Measurements from ENCODE around the gene CDC42BPB.
"Not testable (repeated sequence)": the region's sequence is repeated elsewhere in the genome, so short reads cannot be mapped to it uniquely, and the experiment has no call there.

Gene CDC42BPB

DNA sequence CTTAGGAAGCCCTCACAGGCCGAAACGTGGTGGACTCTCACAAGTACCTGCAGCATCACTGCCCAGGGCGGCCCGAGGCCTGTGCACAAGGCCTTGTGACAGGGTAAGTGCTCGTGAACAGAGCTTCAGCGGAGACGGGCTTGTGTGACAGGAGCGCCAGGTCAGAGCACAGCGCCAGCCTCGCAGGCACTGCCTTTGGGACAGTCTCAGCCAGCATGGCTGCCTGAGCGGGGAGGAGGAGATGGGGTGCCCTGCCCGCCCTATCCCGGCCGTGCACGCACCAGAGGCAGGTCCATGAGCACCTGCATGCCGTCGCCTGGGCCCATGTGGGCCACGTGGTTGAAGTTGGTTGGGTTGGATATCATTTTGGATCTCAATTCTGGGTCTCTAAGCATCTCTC, 118.0 kb downstream of the CDC42BPB start:
- no peak for DNase-seq

DNA sequence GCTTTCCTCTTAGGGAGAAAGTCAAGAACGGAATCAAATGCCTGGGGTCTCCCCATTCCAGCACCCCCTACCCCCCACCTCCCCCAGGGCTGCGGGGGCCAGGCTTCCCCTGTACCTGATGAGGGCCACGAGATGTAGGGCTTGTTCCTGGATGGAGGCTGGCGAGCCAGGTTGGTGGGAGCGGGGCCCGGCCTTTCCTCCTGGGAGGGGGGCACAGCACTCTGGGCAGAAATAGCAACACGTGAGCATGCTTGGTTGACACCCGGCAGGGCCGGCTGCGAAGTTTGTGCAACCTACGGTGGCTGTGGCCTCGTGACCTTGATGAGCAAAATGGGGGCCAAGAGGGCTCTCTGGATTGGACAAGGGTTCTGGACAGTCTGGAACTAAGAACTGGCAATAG, 119.2 kb downstream of the CDC42BPB start:
- no peak for DNase-seq

GRCh38 chr14:102937331-102938175, 119.8 kb downstream of the CDC42BPB start:
- no peak for DNase-seq

GRCh38 chr14:102935756-102936155, 121.6 kb downstream of the CDC42BPB start:
- no peak for DNase-seq

DNA sequence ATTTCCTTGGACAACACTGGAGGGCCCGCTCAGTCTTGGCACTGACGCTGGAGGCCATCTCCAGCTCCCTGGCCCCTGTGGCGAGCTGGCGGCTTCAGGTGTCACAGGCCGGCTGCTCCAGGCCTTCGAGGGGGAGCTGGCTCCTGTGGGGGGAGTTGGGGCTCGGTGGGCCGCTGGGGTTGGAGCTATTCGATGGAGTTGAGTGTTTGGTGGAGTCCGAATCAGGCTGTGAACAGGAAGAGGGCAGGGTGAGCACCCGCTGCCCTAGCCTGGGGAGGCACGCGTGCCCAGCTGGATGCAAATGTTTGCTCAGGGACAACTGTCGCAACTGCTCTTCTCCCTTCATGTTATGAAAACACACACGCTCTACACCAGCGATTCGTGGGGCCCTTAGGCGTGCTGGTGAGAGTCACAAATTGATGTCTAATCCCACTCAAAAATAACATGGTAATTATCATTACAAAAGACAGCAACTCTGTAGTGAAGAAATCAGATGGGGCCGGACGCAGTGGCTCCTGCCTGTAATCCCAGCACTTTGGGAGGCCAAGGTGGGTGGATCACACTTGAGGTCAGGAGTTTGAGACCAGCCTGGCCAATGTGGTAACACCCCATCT, 123.6 kb downstream of the CDC42BPB start:
- DNase-seq = no peak

DNA sequence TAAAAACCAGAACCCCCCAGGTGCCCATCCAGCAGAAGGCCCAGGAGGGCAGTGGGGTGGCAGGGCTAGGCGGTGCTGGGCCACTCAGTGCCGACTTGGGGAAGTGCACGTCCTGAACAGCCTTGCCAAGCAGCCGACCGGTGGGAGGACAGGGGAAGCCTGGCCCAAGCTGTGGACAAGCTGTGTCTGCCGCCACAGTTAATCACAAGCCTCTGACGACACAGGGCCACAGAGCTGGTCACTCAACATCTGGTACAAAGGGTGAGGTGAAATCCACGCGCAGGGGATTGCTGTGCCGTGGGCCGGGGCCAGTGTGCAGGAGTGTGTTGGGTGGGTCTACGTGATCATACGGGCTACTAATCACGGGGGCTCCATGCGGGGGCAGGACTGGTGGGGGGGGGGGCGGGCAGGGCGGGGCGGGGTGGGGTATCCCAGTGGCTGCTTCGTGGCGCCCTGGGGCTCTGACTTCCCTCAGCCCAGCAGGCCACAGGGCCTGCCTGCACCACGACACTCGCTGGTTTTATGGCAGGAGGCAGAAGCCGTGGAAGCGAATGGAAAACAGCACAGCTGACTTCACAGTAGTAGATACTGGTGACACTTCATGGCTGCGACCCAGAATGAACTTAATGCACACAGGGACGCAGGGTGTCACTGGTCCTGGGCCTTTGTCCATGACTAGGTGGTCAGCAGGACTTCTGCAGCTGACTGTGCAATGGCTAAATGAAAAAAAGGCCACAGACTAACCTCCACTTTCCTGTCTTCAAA, 124.7 kb downstream of the CDC42BPB start:
- DNase-seq = no peak

DNA sequence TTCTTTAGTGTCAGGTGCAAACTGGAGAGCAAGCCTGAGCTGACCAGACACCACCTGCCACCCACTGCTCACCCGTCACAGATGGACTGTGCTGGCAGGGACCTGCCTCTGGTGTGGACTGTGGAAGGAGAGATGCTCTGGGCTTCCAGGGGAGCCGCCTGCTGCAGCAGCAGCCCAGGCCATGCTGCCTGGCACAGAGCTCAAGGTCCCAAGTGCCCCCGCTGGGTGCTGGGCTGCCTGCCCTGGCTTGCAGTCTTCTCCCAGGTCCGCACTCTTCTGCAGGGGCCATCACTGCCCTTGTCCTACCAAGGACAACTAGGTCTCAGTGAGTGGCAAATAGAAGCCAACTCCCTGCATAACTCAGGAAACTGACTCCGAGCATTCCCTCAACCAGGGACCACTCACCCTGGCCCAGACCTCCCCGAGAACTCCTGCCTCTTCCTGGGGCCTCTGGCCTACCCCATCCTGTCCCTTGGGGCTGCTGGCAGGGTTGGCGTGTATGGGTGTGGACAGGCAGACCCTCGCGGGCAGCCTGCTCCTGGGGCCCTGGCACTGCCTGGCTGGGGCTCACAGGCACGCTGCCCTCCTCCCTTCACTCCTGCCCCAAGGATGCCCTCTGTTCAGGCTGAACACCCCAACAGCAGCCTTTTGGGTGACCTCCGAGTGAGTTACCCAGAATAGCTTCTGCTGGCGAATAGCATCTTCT, 125.6 kb downstream of the CDC42BPB start:
- no peak for DNase-seq

DNA sequence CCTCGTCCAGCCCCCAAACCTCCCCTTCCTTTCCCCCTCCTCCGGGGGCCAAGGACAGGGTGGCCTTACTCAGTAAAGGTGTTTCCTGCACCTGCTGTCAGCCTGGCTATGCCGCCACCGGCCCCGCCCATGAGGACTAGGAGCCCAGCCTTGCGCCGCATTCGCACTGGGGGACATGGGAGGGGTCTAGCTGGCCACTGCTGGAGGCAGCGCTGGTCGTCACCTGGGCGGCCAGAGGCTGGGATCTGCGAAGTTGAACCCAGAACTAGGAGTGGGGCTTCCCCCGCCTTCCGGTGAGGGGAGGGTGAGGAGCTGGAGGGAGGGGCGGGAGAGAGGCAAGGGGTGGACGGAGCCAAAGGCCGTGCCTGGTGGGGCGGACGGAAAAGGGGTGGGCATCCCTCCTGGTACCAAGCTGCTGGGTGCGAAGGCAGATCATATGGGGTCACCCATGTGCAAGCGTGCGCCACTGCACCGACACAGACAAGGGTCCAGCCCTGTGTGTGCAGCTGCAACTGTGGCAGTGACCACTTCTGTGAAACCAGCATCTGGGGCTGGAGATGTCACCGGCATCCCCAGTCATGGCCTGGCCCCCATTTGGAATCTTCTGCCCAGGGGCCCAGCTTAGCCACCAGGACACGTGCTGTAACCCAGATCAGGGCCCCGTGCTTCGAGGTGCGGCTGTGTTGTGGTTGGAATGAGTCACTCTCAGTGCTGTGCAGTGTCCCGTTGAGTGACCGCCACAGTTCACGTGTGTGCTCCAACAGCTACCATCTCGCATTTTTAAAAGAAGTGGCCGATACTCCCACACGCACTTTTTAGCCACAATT, 126.4 kb downstream of the CDC42BPB start:
- no peak for DNase-seq

DNA sequence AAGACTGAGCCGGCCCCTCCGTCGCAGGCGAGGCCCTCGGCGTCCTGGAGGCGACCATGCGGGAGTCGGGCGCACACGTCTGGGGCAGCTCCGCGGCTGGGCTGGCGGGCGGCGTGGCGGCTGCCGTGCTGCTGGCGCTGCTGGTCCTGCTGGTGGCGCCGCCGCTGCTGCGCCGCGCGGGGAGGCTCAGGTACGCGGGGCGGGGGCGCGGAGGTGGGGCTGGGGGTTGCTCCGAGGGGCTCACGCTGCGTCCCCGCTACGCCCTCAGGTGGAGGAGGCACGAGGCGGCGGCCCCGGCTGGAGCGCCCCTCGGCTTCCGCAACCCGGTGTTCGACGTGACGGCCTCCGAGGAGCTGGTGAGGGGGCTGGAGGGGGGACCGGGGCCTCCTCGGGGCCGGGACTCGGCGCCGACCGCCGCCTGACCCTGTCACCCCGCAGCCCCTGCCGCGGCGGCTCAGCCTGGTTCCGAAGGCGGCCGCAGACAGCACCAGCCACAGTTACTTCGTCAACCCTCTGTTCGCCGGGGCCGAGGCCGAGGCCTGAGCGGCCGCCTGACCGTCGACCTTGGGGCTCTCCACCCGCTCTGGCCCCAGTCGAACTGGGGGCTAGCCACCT, 127.1 kb downstream of the CDC42BPB start:
- DNase-seq = no peak

- no peak for DNase-seq
Measured at GRCh38 chr14:102929241-102930137, 127.9 kb downstream of the CDC42BPB start.

- no peak for DNase-seq
Measured at GRCh38 chr14:102928412-102929240, 128.7 kb downstream of the CDC42BPB start.

DNA sequence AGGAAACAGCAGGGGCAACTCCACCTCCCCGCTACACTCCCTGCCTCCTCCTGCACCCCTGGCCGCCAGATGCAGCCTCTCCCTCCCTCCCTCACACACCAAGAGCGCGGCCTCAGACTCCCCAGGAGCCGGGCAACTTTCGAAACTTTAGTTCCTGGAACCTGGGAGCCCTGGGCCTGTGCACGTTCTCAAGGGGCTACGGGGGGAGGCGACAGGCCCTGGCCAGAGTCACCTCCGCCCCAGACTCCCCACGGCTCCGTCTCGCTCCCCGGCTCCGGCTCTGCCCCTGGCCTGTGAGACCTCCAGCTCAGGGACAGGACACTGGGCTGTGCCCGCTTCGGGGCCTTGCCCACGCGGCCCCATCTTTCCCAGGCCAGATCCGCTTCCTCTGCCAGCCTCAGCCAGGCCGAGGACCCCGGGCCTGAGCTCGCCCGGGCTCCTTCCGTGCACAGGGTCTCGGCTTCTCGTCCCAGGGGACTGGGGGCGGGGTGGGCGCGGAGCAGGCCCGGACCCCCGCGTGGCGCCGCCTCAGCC, 129.4 kb downstream of the CDC42BPB start:
- DNase-seq = no peak

- no peak for DNase-seq
Measured at GRCh38 chr14:102927346-102927877, 129.9 kb downstream of the CDC42BPB start.

DNA sequence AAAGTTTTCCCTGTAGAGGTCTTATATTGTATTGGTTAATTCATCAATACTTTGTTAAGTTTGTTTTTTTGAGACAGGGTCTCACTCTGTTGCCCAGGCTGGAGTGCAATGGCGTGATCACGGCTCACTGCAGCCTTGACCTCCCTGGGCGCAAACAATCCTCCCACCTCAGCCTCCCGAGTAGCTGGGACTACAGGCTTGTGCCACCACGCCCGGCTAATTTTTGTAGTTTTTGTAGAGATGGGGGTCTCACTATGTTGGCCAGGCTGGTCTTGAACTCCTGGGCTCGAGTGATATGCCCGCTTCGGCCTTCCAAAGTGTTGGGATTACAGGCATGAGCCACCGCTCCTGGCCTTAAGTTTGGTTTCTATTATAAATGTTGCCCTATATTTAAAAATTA, 130.5 kb downstream of the CDC42BPB start:
- DNase-seq = not testable (repeated sequence)

DNA sequence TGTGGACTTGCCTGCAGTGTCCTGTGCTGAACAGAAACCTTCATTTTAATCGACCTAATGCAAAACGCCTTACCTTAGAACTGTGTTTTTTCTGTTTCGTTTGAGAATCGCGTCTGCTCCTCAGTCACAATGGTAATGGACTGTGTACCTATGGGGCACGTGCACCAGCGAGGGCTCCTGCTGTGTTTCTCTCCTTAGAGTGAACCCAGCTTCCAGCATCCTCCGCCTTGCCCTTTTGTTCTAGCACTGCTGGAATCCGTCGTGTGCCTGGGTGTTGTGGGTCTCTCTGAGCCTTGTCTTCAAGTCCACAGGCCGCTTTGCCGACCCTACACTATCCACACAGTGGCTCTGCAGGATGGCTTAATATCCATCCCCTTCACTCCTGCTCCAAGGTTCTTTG, 131.2 kb downstream of the CDC42BPB start:
- DNase-seq = no peak

GRCh38 chr14:102925646-102926045, 131.7 kb downstream of the CDC42BPB start:
- no peak for DNase-seq

DNA sequence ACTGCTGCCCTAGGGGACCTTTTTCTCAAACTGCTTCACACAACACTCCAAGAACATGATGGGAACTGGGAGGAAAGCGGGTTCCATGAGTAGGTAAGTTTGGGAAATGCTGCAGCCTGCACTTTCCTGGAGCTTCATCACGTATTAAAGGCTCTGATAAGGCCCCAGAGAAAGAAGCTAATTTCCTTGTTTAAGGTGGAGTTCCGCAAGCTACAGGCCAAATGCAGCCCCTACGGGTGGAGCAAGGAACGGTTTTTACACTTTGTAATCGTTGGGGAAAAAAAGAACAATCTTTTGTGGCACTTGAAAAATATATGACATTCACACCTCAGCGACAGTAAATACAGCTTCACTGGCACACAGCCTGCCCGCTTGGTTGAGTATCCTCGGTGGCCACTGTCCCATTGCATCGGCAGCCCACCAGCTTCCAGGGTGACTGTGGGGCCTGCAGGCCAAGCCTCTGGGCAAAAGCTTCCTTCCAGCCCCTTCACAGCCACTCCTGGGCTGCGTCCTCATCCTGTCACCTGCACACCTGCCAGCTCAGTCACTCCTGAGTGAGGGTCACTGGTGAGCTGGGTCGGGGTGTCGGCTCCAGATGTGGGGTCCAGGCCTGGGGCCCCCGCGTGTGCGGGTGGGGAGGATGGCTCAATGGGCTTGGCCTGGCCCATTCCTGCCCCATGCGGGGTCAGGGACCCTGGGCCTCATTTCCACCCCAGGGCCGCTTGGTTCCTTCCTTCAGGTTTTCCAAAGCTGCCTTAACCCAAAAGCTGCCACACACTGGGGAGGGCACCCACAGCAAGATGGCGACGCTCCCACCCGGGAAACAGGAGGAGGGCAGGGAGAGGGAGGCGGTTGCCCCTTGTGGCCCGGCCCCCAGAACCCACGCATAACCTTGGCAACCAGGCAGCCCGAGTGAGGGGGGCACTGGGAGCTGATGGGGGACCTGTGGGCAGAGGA, 132.4 kb downstream of the CDC42BPB start:
- DNase-seq = no peak
